NCI-H146 treated with DMSO at 0.1 percent for 48 hours (cell line): ENCODE results near the gene SLC39A13.

Experiments
- DNase-seq: peaks from one replicate; lab custom pipeline; 2025; ENCODE audit not compliant: unreplicated experiment; lab: John Stamatoyannopoulos, UW

SLC39A13 gene

GRCh38 chr11:47449541-47449940 is 41.2 kb downstream of the SLC39A13 start:
- no peak for DNase-seq

- DNase-seq = no peak
Measured at GRCh38 chr11:47451436-47451835, 43.0 kb downstream of the SLC39A13 start.

GRCh38 chr11:47451990-47452389 is 43.6 kb downstream of the SLC39A13 start:
- DNase-seq = no peak

- DNase-seq = no peak
Measured at GRCh38 chr11:47453365-47453764, 45.0 kb downstream of the SLC39A13 start.

- DNase-seq = peak; percentile 40
Measured at GRCh38 chr11:47454258-47454671, 45.9 kb downstream of the SLC39A13 start.

- no peak for DNase-seq
Measured at GRCh38 chr11:47460571-47461235, 52.3 kb downstream of the SLC39A13 start.

GRCh38 chr11:47461876-47462275 is 53.5 kb downstream of the SLC39A13 start:
- DNase-seq = no peak

GRCh38 chr11:47464483-47464882 is 56.1 kb downstream of the SLC39A13 start:
- no peak for DNase-seq
